ENCODE data around the gene MPZL3.
"Not testable (repeated sequence)": the region's sequence is repeated elsewhere in the genome, so short reads cannot be mapped to it uniquely, and the experiment has no call there.

Gene MPZL3

DNA sequence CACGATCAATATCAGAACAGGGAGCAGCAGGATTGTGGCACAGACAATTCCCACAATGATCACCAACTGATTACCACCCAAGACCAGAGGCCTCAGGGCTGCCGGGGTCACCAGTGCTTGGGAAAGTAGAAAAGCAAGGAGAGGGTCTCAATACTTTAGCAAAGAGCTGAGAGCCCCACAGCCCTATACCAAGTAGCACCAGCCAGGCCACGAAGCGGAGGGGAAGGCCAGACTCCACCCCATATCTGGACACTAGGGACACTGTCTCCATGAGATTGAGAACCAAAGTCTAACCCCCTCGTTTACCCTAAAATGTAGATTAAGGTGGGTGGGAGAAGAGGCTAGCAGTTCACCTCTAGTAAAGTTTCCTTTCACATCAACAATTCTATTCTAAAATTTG is 51.7 kb downstream of the MPZL3 start:
- FAIRE-seq (no peak), DNase-seq (ENCODE audit: insufficient read length, low spot score) (no peak)
- no peak for TF ChIP-seq PAX5 (IDR thresholded peaks at IDR 0.05; ENCODE audit: insufficient read depth, low read length, severe bottlenecking)
- no peak for TF ChIP-seq POU2F2 (IDR thresholded peaks at IDR 0.05; ENCODE audit: low read depth, low read length)
- no peak for TF ChIP-seq POLR2A (IDR thresholded peaks at IDR 0.05; ENCODE audit: low read depth, low read length)
- TF ChIP-seq TAF1 (IDR thresholded peaks at IDR 0.05; ENCODE audit: low read depth, low read length), result no peak
- TF ChIP-seq POLR2AphosphoS5 (IDR thresholded peaks at IDR 0.05; ENCODE audit: low read depth, low read length), result no peak
- TF ChIP-seq SPI1 (IDR thresholded peaks at IDR 0.05; ENCODE audit: low read depth, low read length), result no peak

DNA sequence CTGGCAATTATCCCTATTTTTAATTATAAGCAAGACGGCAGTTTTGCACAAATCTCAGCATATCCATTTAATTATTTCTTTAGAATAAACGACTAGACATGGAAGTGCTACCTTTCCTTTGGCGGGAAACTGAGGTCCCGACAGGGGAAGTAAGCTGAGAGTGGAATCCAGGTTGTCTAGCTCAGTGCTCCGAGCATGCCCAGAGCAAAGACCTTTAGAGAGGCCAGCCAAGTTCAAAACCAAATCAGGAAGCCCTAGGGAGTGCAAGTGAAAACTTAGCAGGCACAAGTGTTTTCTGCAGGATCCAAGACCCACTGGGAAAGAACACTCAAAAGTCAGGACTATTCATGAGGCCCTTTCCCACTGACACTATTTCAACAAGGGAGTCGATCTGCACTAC is 53.0 kb downstream of the MPZL3 start:
- TF ChIP-seq POLR2A (IDR thresholded peaks at IDR 0.05; ENCODE audit: low read depth, low read length) (no peak), POLR2AphosphoS5 (IDR thresholded peaks at IDR 0.05; ENCODE audit: low read depth, low read length) (no peak), PAX5 (IDR thresholded peaks at IDR 0.05; ENCODE audit: insufficient read depth, low read length, severe bottlenecking) (no peak), TAF1 (IDR thresholded peaks at IDR 0.05; ENCODE audit: low read depth, low read length) (no peak), POU2F2 (IDR thresholded peaks at IDR 0.05; ENCODE audit: low read depth, low read length) (no peak), SPI1 (IDR thresholded peaks at IDR 0.05; ENCODE audit: low read depth, low read length) (no peak)

DNA sequence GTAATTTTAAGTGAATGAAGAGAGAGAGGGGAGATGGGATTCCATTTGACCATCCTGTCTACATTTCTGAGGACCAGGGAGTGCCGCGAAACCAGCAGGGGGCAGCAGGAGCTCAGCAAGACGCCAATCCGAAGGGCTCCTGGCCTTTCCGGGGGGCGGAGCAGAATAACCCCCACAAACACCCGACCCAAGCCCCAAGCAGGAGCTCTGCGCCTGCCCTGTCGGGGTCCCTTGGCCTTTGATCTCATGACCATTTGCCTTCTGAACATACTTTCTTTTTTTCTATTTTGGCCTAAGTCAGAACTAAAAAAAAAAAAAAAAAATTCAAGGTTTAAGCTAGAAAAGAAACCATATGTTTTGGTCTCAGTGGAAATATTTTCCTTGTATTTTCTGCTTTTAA is 53.8 kb downstream of the MPZL3 start:
- DNase-seq (ENCODE audit: insufficient read length, low spot score) (peak; percentile 55), FAIRE-seq (peak; percentile 82)
- TF ChIP-seq PAX5 (IDR thresholded peaks at IDR 0.05; ENCODE audit: insufficient read depth, low read length, severe bottlenecking) (no peak), POU2F2 (IDR thresholded peaks at IDR 0.05; ENCODE audit: low read depth, low read length) (0 out of 2 replicates have a peak, but pooled peaks have one; percentile 31)

More for the DNA sequence above, 53.0 kb downstream of the MPZL3 start:
- DNase-seq (ENCODE audit: insufficient read length, low spot score) (no peak), FAIRE-seq (no peak)

DNA sequence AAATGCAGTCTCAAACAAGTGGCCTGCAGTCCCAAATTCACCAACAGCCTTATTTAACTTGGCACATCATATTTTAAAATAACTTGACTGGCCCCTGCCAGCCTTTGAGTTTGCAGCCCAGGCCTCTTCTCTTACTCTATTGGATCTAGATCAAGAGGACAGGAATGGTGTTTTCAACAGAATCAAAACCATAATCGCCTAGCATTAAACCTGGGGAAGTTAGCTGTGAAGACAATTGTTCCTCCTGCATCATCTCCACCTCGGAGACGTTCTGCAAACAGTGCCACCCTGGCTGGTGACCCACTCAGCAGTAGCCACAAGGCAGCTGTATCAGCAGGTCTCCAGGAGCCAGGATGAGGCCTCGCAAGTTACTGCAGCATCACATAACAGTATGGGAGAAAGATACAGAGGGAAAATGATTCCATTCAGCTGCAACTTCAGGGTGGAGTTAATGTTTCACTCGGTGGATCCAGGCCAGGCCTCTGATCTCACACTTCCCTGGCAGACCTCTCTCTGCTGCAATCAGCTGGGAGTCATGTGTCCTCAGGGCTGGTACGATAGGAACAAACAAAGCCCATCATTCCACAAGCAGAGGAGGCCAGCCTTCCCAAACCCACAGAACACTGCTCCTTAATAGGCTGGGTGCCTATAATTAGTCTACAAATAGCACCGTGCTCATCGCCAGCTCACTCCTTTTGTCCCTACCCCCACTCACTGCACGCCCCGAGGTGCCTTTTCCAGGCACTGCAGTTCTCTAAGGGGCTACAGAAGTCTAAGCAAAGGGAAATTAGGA is 57.1 kb downstream of the MPZL3 start:
- no peak for DNase-seq (ENCODE audit: insufficient read length, low spot score)
- no peak for FAIRE-seq

DNA sequence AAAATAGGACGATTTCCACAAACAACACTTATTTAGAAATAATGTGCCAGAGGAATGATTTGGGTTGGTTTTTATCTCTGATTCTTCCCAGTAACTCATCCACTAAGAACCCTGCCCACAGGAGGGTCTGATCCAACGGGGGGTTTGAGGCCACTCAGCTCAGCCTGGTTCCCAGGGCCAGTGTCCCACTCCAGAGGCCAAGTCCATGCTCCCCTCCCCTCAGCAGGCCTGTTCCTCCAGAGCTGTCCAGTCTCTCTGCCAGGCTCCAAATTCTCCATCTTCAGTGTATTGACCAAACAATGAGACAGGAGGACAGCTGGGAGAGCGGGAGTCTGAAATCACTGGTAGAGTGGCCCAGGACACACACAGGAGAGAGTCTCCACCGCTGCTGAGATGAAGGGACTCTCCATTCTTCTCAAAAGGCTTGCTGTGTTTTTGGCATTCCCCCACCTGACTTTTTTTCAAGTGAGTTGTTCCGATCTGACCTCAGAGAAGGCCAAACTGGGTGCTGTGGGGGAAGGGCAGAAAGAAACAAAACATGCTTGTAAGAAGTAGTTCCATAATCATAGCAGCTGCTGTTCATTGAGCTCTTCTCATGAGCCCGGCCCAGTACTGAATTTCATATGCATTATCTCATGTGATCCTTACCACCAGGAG is 58.1 kb downstream of the MPZL3 start:
- FAIRE-seq (peak; percentile 5), DNase-seq (ENCODE audit: insufficient read length, low spot score) (no peak)
- no peak for TF ChIP-seq POLR2AphosphoS5 (IDR thresholded peaks at IDR 0.05; ENCODE audit: low read depth, low read length)
- TF ChIP-seq SPI1 (IDR thresholded peaks at IDR 0.05; ENCODE audit: low read depth, low read length), result no peak
- no peak for TF ChIP-seq POLR2A (IDR thresholded peaks at IDR 0.05; ENCODE audit: low read depth, low read length)
- no peak for TF ChIP-seq POU2F2 (IDR thresholded peaks at IDR 0.05; ENCODE audit: low read depth, low read length)
- no peak for TF ChIP-seq TAF1 (IDR thresholded peaks at IDR 0.05; ENCODE audit: low read depth, low read length)
- TF ChIP-seq PAX5 (IDR thresholded peaks at IDR 0.05; ENCODE audit: insufficient read depth, low read length, severe bottlenecking), result no peak

More for the DNA sequence above, 57.1 kb downstream of the MPZL3 start:
- no peak for TF ChIP-seq TAF1 (IDR thresholded peaks at IDR 0.05; ENCODE audit: low read depth, low read length)
- TF ChIP-seq POLR2AphosphoS5 (IDR thresholded peaks at IDR 0.05; ENCODE audit: low read depth, low read length), result no peak
- TF ChIP-seq PAX5 (IDR thresholded peaks at IDR 0.05; ENCODE audit: insufficient read depth, low read length, severe bottlenecking), result no peak
- no peak for TF ChIP-seq POLR2A (IDR thresholded peaks at IDR 0.05; ENCODE audit: low read depth, low read length)
- no peak for TF ChIP-seq SPI1 (IDR thresholded peaks at IDR 0.05; ENCODE audit: low read depth, low read length)
- no peak for TF ChIP-seq POU2F2 (IDR thresholded peaks at IDR 0.05; ENCODE audit: low read depth, low read length)

DNA sequence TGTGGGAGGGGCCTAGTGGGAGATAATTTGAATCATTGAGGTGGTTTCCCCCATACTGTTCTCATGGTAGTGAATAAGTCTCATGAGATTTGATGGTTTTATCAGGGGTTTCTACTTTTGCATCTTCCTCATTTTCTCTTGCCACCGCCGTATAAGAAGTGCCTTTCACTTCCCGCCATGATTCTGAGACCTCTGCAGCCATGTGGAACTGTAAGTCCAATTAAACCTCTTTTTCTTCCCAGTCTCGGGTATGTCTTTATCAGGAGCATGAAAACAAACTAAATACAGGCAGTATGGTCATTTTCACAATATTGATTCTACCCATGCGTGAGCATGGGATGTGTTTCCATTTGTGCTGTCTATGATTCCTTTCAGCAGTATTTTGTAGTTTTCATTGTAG is 59.3 kb downstream of the MPZL3 start:
- not testable (repeated sequence) for DNase-seq (ENCODE audit: insufficient read length, low spot score); FAIRE-seq

DNA sequence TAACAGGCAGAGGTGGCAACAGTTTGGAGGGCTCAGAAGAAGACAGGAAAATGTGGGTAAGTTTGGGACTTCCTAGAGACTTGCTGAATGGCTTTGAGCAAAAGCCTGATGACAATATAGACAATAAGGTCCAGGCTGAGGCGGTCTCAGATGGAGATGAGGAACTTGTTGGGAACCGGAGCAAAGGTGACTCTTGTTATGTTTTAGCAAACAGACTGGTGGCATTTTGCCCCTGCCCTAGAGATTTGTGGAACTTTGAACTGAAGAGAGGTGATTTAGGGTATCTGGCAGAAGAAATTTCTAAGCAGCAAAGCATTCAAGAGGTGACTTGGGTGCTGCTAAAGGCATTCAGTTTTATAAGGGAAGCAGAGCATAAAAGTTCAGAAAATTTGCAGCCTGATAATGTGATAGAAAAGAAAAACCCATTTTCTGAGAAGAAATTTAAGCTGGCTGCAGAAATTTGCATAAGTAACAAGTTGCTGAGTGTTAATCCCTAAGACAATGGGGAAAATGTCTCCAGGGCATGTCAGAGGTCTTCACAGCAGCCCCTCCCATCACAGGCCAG is 61.1 kb downstream of the MPZL3 start:
- not testable (repeated sequence) for DNase-seq (ENCODE audit: insufficient read length, low spot score); FAIRE-seq

DNA sequence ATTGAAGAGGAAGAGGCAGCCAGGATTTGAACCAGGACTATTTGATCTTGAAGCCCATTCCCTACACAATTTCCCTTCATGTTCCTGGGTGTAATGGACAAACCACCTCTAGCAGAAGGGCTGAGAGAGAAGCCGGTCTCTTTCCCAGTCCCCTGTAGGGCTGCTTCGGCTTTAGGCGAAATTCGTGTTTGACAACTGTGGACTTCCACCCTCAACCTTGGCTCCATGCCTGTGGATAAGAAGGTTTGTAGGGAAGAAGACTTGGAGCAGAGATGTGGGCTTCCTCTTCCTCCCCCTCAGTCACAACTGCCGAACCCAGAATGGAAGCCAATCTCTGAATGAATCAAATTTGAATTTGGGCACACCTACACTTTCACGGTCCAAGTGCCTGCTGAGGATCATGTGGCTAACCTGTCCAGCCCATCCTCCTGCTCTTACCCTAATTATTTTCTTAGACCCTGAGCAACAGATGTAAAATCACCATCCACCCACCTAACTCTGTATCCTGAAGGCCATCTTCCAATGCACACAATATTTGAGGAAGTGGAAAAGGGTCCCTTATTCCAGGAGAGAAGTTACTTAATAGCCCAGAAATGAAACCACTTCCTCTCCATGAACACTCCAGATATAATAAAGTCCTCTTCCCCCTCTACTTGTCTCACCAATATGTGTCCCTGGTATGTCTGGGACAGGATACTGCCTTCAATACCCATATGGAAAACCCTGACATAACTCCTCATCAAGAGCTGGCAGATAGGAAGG is 65.6 kb downstream of the MPZL3 start:
- FAIRE-seq, result no peak
- peak; percentile 50 for TF ChIP-seq SPI1 (IDR thresholded peaks at IDR 0.05; ENCODE audit: low read depth, low read length)
- TF ChIP-seq POU2F2 (IDR thresholded peaks at IDR 0.05; ENCODE audit: low read depth, low read length), result no peak
- no peak for DNase-seq (ENCODE audit: insufficient read length, low spot score)

DNA sequence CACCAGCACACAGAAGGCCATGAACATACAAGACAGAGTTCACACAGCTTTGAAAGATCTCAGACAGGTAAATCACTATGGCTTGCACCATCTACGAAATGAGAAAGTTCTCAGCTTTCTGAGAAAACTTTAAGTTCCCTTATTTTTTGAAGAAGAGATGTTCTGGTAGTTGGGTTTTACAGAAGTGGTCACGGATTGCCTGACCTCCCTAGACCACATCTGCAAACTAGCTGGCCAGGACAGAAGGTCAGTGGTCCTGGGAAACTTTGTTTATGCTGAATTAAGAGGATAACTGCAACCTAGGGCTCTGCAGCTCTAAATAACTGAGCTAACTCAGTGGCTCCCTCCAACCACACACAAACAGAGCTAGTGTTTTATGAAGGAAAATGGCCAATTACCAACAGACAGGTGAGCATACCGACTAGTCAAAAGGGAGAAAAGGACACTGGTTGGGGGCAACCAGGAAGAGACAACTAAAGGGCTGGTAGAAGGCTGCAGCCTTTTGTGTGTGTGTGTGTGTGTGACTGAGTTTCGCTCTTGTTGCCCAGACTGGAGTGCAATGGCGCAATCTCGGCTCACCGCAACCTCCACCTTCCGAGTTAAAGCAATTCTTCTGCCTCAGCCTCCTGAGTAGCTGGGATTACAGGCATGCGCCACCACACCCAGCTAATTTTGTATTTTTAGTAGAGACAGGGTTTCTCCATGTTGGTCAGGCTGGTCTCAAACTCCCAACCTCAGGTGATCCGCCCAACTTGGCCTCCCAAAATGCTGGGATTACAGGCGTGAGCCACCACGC is 67.2 kb downstream of the MPZL3 start:
- DNase-seq (ENCODE audit: insufficient read length, low spot score), result no peak
- no peak for FAIRE-seq

DNA sequence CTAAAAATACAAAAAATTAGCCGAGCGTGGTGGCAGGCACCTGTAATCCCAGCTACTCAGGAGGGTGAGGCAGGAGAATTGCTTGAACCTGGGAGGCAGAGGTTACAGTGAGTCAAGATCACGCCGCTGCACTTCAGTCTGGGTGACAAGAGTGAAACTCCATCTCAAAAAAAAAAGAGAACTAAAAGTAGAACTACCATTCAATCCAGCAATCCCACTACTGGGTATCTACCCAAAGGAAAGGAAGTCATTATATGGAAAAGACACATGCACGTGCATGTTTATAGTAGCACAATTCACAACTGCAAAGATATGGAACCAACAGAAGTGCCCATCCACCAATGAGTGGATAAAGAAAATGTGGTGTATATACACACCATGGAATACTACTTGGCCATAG is 68.5 kb downstream of the MPZL3 start:
- DNase-seq (ENCODE audit: insufficient read length, low spot score); FAIRE-seq: not testable (repeated sequence)

More for the DNA sequence above, 67.2 kb downstream of the MPZL3 start:
- TF ChIP-seq SPI1 (IDR thresholded peaks at IDR 0.05; ENCODE audit: low read depth, low read length) (peak; percentile 17; the same call in 1 of the 2 replicates), POU2F2 (IDR thresholded peaks at IDR 0.05; ENCODE audit: low read depth, low read length) (no peak)
